OCI-LY3 (cell line): Measurements from ENCODE around the gene TH.

Experiments
- H2AFZ ChIP-seq: fragments of 200-600, 300-600 bp; shearing (Covaris generic); 2 replicates; pipeline ENCODE4 v1.6.0; 2014; ENCODE audit warnings: antibody characterized with exemption, low read depth, low read length
- H3K27ac ChIP-seq: fragments of 200-600, 300-600 bp; sonication (generic); 2 replicates; pipeline ENCODE4 v1.5.1; 2014; ENCODE audit warnings: mild to moderate bottlenecking, low read length, moderate library complexity, mixed read lengths
- H3K27me3 ChIP-seq: fragments of 200-600, 300-600 bp; sonication (generic); 2 replicates; pipeline ENCODE4 v1.6.1; 2014; ENCODE audit warnings: low read depth, low read length, mixed read lengths
- H3K36me3 ChIP-seq: fragments of 200-600, 300-600 bp; sonication (generic); replicated peaks from 2 replicates; pipeline ENCODE3; 2014; ENCODE audit warnings: low read depth, low read length, mixed read lengths
- H3K4me1 ChIP-seq: fragments of 300-600, 200-600 bp; sonication (generic); 2 replicates; pipeline ENCODE4 v1.6.1; 2014; ENCODE audit warnings: low read length, mixed read lengths
- H3K4me2 ChIP-seq: fragments of 200-600, 300-600 bp; sonication (generic); 2 replicates; pipeline ENCODE4 v1.6.1; 2014; ENCODE audit warnings: low read length, mixed read lengths
- H3K4me3 ChIP-seq: fragments of 300-600, 200-600 bp; sonication (generic); 2 replicates; pipeline ENCODE4 v1.5.1; 2014; ENCODE audit warnings: antibody characterized with exemption, mild to moderate bottlenecking, low read length, moderate library complexity
- H3K79me2 ChIP-seq: fragments of 300-600, 200-600 bp; shearing (Covaris generic); 2 replicates; pipeline ENCODE4 v1.6.1; 2014; ENCODE audit warnings: mild to moderate bottlenecking, low read length, mixed read lengths
- H3K9ac ChIP-seq: fragments of 300-600, 200-600 bp; shearing (Covaris generic); 2 replicates; pipeline ENCODE4 v1.6.0; 2014; ENCODE audit warnings: mild to moderate bottlenecking, low read length, moderate library complexity
- H3K9me3 ChIP-seq: fragments of 200-600, 300-600 bp; shearing (Covaris generic); 2 replicates; pipeline ENCODE4 v1.6.1; 2014; ENCODE audit warnings: low read length, mixed read lengths; ENCODE audit not compliant: insufficient read depth
- H4K20me1 ChIP-seq: fragments of 200-600, 300-600 bp; sonication (generic); 2 replicates; pipeline ENCODE4 v1.6.1; 2016; ENCODE audit warnings: low read length, mixed read lengths; ENCODE audit not compliant: insufficient read depth
- EZH2phosphoT487 ChIP-seq: fragments of 200-600 bp; shearing (Covaris generic); IDR thresholded peaks from 2 replicates; pipeline ENCODE4 v1.6.1; 2018; ENCODE audit warnings: antibody characterized with exemption, mixed run types, low read depth
- TF ChIP-seq, protein P1 (sequence below): fragments of 200-600, 300-600 bp; sonication (generic); IDR thresholded peaks from 2 replicates; pipeline ENCODE4 v1.5.1; 2014; ENCODE audit warnings: antibody characterized with exemption, low read length, low read depth

TH gene

DNA sequence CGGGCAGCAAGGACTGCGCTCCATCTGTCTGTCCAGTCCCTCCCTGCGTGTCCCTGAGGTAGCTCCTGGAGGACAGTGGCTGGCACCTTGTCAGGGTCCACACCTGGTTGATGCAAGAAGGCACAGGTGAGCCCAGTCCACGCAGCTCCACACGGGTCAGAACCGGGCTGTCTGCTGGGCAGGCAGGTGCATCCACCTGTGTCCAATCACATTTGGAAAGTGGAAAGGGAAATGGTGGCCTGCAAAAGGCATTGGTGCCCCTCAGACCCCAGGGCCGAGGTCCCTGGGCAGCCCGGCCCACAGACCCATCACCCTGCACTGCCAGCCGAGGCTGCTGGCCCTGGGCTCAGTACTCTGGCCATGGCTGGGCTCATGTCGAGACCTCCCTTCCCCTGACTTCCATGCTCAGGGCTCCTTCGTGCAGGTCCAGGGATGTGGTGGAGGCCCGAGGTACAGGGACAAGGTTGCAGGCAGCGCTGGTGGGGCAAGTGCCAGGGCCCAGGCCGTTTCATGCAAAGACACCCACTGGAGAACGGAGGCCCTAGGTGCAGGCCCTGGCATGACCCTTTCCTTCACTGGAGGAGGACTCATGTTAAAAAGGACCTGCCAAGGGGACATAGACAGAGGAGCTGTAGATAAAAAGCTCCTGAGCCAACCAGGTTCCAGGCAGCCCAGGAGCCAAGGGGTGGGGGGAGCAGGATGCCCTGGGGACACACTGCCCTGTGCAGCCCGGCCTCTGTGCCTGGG is 38.9 kb upstream of the TH start:
- H3K9ac ChIP-seq = no peak overlapping the region
- H3K36me3 ChIP-seq = no peaks in the 10 kb centered on the region
- H3K4me3 ChIP-seq = no peak overlapping the region
- H4K20me1 ChIP-seq = no peaks in the 10 kb centered on the region
- H3K79me2 ChIP-seq = no peaks in the 10 kb centered on the region
- no peak overlapping the region for H3K4me2 ChIP-seq
- no peaks in the 10 kb centered on the region for H3K9me3 ChIP-seq
- TF ChIP-seq, protein P1, sequence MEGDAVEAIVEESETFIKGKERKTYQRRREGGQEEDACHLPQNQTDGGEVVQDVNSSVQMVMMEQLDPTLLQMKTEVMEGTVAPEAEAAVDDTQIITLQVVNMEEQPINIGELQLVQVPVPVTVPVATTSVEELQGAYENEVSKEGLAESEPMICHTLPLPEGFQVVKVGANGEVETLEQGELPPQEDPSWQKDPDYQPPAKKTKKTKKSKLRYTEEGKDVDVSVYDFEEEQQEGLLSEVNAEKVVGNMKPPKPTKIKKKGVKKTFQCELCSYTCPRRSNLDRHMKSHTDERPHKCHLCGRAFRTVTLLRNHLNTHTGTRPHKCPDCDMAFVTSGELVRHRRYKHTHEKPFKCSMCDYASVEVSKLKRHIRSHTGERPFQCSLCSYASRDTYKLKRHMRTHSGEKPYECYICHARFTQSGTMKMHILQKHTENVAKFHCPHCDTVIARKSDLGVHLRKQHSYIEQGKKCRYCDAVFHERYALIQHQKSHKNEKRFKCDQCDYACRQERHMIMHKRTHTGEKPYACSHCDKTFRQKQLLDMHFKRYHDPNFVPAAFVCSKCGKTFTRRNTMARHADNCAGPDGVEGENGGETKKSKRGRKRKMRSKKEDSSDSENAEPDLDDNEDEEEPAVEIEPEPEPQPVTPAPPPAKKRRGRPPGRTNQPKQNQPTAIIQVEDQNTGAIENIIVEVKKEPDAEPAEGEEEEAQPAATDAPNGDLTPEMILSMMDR = no peak
- TF ChIP-seq EZH2phosphoT487 = no peak
- no peaks in the 10 kb centered on the region for H3K4me1 ChIP-seq
- no peak overlapping the region for H3K27ac ChIP-seq
- no peak overlapping the region for H2AFZ ChIP-seq
- H3K27me3 ChIP-seq = no peaks in the 10 kb centered on the region

DNA sequence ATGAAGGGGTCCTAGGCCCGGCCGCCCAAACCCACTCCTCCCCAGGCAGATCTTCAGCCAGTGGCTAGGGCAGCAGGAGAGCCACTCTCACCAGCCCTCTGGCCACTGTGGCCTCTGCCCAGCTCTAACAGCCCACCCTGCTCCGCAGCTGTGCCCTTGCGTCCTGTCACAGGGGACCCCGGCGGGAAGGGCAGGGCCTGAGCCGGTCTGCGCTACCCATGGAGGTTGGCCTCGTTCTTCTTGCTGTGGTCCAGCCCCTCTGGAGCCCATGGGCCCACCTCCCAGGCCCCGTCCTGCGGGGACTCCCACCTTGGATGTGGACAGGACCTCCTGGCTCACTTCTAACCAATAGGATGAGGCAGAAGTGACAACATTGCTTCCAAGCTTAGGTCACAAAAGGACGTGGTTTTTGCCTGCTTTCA is 38.3 kb upstream of the TH start:
- TF ChIP-seq, protein P1 = no peak
- no peak for TF ChIP-seq EZH2phosphoT487
- no peaks in the 10 kb centered on the region for H3K27me3 ChIP-seq
- no peak overlapping the region for H3K4me3 ChIP-seq
- no peak overlapping the region for H3K27ac ChIP-seq
- H3K4me1 ChIP-seq = no peaks in the 10 kb centered on the region
- no peak overlapping the region for H3K9ac ChIP-seq
- no peaks in the 10 kb centered on the region for H3K79me2 ChIP-seq
- H2AFZ ChIP-seq = no peak overlapping the region
- no peaks in the 10 kb centered on the region for H3K9me3 ChIP-seq
- H4K20me1 ChIP-seq = no peaks in the 10 kb centered on the region
- H3K4me2 ChIP-seq = no peak overlapping the region
- no peaks in the 10 kb centered on the region for H3K36me3 ChIP-seq

DNA sequence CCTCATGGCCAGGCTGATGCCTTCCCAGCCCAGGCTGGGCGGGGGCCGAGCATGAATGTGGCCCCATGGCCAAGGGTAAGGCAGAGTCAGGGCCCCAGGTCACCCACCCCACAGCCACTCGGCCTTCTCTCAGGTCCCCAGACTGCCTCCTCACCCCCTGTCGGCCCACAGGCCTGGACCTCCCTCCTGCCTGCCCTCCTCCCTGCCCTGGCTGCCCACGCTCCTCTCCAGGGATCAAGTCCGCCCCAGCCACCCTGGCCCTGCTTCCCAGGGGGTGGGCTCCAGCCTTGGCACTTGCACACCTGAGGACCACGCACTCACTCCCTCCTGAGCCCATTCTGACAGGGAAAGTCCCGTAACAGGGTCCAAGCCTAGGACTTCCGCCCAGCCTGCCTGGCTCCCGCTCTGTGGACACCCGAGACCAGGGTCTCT is 37.8 kb upstream of the TH start:
- no peaks in the 10 kb centered on the region for H3K36me3 ChIP-seq
- H3K27me3 ChIP-seq = no peaks in the 10 kb centered on the region
- no peaks in the 10 kb centered on the region for H3K4me1 ChIP-seq

DNA sequence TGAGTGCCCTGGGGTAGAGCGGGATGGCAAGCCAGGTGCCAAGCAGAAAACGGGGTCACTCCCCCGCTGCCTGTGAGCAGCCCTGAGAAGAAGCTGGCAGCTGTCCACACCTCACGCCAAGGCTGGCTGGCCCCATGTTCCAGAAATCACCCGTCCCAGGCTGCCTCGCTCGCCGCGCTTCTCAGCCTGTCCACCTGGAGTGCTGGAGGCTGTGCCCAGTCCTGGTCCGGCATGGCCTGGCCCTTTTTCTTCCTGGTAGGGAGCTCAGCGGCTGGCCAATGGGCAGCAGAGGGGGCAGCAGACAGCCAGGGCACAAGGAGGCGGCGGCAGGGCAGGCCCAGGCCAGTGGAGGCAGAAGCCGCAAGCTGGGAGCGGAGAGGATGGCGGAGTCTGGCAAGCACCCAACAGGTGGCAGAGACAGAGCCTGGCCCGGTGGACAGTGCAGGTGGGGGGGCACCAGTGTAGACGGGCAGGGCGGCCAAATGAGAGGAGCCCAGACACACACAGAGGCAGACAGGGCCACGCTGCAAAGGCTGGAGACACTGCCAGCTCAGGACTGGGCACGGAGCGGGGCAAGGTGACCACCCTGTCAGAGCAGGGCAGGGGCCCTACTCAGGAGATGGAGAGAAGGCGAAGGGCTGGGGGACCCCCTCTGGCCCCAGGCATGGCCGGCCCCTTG is 37.2 kb upstream of the TH start:
- no peaks in the 10 kb centered on the region for H3K79me2 ChIP-seq
- no peak overlapping the region for H3K9ac ChIP-seq
- no peaks in the 10 kb centered on the region for H3K4me1 ChIP-seq
- no peaks in the 10 kb centered on the region for H4K20me1 ChIP-seq
- no peaks in the 10 kb centered on the region for H3K27me3 ChIP-seq
- no peak overlapping the region for H3K4me2 ChIP-seq
- H3K9me3 ChIP-seq = no peaks in the 10 kb centered on the region
- TF ChIP-seq EZH2phosphoT487 = no peak
- TF ChIP-seq, protein P1 = no peak
- no peaks in the 10 kb centered on the region for H3K36me3 ChIP-seq
- no peak overlapping the region for H2AFZ ChIP-seq
- no peak overlapping the region for H3K27ac ChIP-seq
- H3K4me3 ChIP-seq = no peak overlapping the region

More for the DNA sequence above, 37.8 kb upstream of the TH start:
- Histone ChIP-seq H3K4me3 (no peak overlapping the region), H3K9ac (no peak overlapping the region), H3K4me2 (no peak overlapping the region), H4K20me1 (no peaks in the 10 kb centered on the region), H3K79me2 (no peaks in the 10 kb centered on the region), H3K9me3 (no peaks in the 10 kb centered on the region), H3K27ac (no peak overlapping the region), H2AFZ (no peak overlapping the region)
- TF ChIP-seq, protein P1 = no peak
- no peak for TF ChIP-seq EZH2phosphoT487
